Fibroblast of lung (primary cell): ENCODE measurements around the gene SRPX. TPM values are rescaled to one million over a fixed set of nuclear protein-coding genes. Genes with fewer than 3 reads are reported as not detected.

ENCODE experiments used
- DNase-seq, 2 donors: peaks; one replicate each; pipeline versions ENCODE4 v3.0.0 to v3.0.0-alpha.2; 2010; ENCODE audit warnings: low read depth in 2 of 2
- H2AFZ ChIP-seq: 2 replicates; pipeline ENCODE4 v1.5.1; 2012; ENCODE audit warnings: low read length, control low read depth, inconsistent platforms
- H3K27ac ChIP-seq: 2 replicates; pipeline ENCODE4 v1.5.1; 2011; ENCODE audit warnings: low read length, control low read depth; ENCODE audit not compliant: insufficient read depth
- H3K27me3 ChIP-seq: 2 replicates; pipeline ENCODE4 v1.5.1; 2011; ENCODE audit warnings: mild to moderate bottlenecking, low read length; ENCODE audit not compliant: control insufficient read depth, insufficient read depth
- H3K36me3 ChIP-seq: 2 replicates; pipeline ENCODE4 v1.5.1; 2011; ENCODE audit warnings: low read length; ENCODE audit not compliant: control insufficient read depth, insufficient read depth
- H3K4me1 ChIP-seq: 2 replicates; pipeline ENCODE4 v1.5.1; 2011; ENCODE audit warnings: low read length; ENCODE audit not compliant: control insufficient read depth, insufficient read depth; ENCODE audit errors: extremely low read depth
- H3K4me2 ChIP-seq: 2 replicates; pipeline ENCODE4 v1.5.1; 2011; ENCODE audit warnings: low read length, control low read depth; ENCODE audit not compliant: insufficient read depth; ENCODE audit errors: extremely low read depth
- H3K4me3 ChIP-seq, 4 experiments: fragments of 200-600 bp in 1 of 4; sonication (generic) in 1 of 4; replicated peaks in 1 of 4; 2 replicates each; pipeline ENCODE4 v1.5.1; 2011 to 2016; ENCODE audit warnings: low read length in 4 of 4, low read depth in 3 of 4, mild to moderate bottlenecking in 3 of 4, control low read depth in 2 of 4, inconsistent platforms in 1 of 4, mixed read lengths in 1 of 4; ENCODE audit not compliant: insufficient read depth in 1 of 4; ENCODE audit errors: control extremely low read depth in 1 of 4
- H3K79me2 ChIP-seq: 2 replicates; pipeline ENCODE4 v1.5.1; 2012; ENCODE audit warnings: mild to moderate bottlenecking, low read length, inconsistent platforms; ENCODE audit not compliant: control insufficient read depth, insufficient read depth
- H3K9ac ChIP-seq: 2 replicates; pipeline ENCODE4 v1.5.1; 2011; ENCODE audit warnings: mild to moderate bottlenecking, low read length, control low read depth; ENCODE audit not compliant: insufficient read depth
- H3K9me3 ChIP-seq: 2 replicates; pipeline ENCODE4 v1.5.1; 2012; ENCODE audit warnings: low read depth, low read length; ENCODE audit not compliant: control insufficient read depth, insufficient read depth
- H4K20me1 ChIP-seq: 2 replicates; pipeline ENCODE4 v1.5.1; 2011; ENCODE audit warnings: low read length; ENCODE audit not compliant: control insufficient read depth, insufficient read depth; ENCODE audit errors: extremely low read depth
- CTCF ChIP-seq, 2 donors: IDR thresholded peaks in 1 of 2; conservative IDR thresholded peaks in 1 of 2; 1 replicate in 1 of 2; 2 replicates in 1 of 2; pipeline ENCODE4 v1.5.1; 2011 to 2012; ENCODE audit warnings: low read length in 2 of 2, control low read depth in 1 of 2, inconsistent platforms in 1 of 2, low read depth in 1 of 2, mild to moderate bottlenecking in 1 of 2
- EZH2 ChIP-seq: IDR thresholded peaks from 2 replicates; pipeline ENCODE4 v1.5.1; 2012; ENCODE audit warnings: low read length, control low read depth, mild to moderate bottlenecking; ENCODE audit errors: missing control alignments
- polyA plus RNA-seq, 2 donors: library from polyadenylated mRNA; depleted of rRNA in 1 of 2; stranded (reverse) in 1 of 2; unstranded in 1 of 2; fragments of >200 nt; gene quantifications; 2 replicates each; pipeline ENCODE4 v1.2.1, GENCODE V29; 2011 to 2012; ENCODE audit warnings: missing spikeins in 1 of 2
- total RNA-seq: library from RNA; depleted of rRNA; stranded (reverse); fragments of >200 nt; gene quantifications from 2 replicates; pipeline ENCODE4 v1.2.1, GENCODE V29; 2014

SRPX gene
- total and polyA plus RNA-seq, 2 donors (not counting 1 experiment from before 2014, with no cell fraction given): 84.9 to 141 TPM

GRCh38 chrX:38166478-38167083, 54.1 kb downstream of the SRPX start:
- H3K4me2 ChIP-seq: no peak overlapping the region
- H3K79me2 ChIP-seq: no peaks in the 10 kb centered on the region
- no peaks in the 10 kb centered on the region for H4K20me1 ChIP-seq
- no peaks in the 10 kb centered on the region for H3K27me3 ChIP-seq
- no peak overlapping the region for H2AFZ ChIP-seq
- H3K4me1 ChIP-seq: no peaks in the 10 kb centered on the region
- TF ChIP-seq EZH2: no peak
- peak in 1 of 2 donors; percentile 37 for TF ChIP-seq CTCF (conservative IDR thresholded peaks at IDR 0.05 in 1 of 2, IDR thresholded peaks at IDR 0.05 in 1 of 2; ENCODE audit: low read depth in 1 of 2, low read length in 2 of 2)
- DNase-seq: peak in 1 of 2 donors; percentile 42
- H3K4me3 ChIP-seq: no peak overlapping the region
- H3K27ac ChIP-seq: no peak overlapping the region
- no peak overlapping the region for H3K9ac ChIP-seq
- no peaks in the 10 kb centered on the region for H3K36me3 ChIP-seq
- H3K9me3 ChIP-seq: no peaks in the 10 kb centered on the region

GRCh38 chrX:38165023-38165422, 55.6 kb downstream of the SRPX start:
- H2AFZ ChIP-seq: no peak overlapping the region
- no peak overlapping the region for H3K4me3 ChIP-seq
- no peak overlapping the region for H3K27ac ChIP-seq
- no peaks in the 10 kb centered on the region for H4K20me1 ChIP-seq
- H3K36me3 ChIP-seq: no peaks in the 10 kb centered on the region
- no peak overlapping the region for H3K9ac ChIP-seq
- H3K79me2 ChIP-seq: no peaks in the 10 kb centered on the region
- H3K27me3 ChIP-seq: no peaks in the 10 kb centered on the region
- H3K4me2 ChIP-seq: no peak overlapping the region
- H3K4me1 ChIP-seq: no peaks in the 10 kb centered on the region
- TF ChIP-seq EZH2 (no peak), CTCF (conservative IDR thresholded peaks at IDR 0.05 in 1 of 2, IDR thresholded peaks at IDR 0.05 in 1 of 2; ENCODE audit: low read depth in 1 of 2, low read length in 2 of 2) (no peak)
- H3K9me3 ChIP-seq: no peaks in the 10 kb centered on the region
- no peak for DNase-seq

GRCh38 chrX:38163193-38163592, 57.5 kb downstream of the SRPX start:
- no peak overlapping the region for H3K9ac ChIP-seq
- H2AFZ ChIP-seq: no peak overlapping the region
- no peaks in the 10 kb centered on the region for H3K36me3 ChIP-seq
- no peaks in the 10 kb centered on the region for H3K9me3 ChIP-seq
- H3K4me1 ChIP-seq: no peaks in the 10 kb centered on the region
- no peak for DNase-seq
- no peaks in the 10 kb centered on the region for H4K20me1 ChIP-seq
- H3K79me2 ChIP-seq: no peaks in the 10 kb centered on the region
- TF ChIP-seq CTCF (conservative IDR thresholded peaks at IDR 0.05 in 1 of 2, IDR thresholded peaks at IDR 0.05 in 1 of 2; ENCODE audit: low read depth in 1 of 2, low read length in 2 of 2): no peak
- TF ChIP-seq EZH2: no peak
- H3K4me3 ChIP-seq: no peak overlapping the region
- no peaks in the 10 kb centered on the region for H3K27me3 ChIP-seq
- H3K27ac ChIP-seq: no peak overlapping the region
- H3K4me2 ChIP-seq: no peak overlapping the region
